AG09309 (cell line): ENCODE measurements around the gene COX17.

Experiments
- DNase-seq: peaks from one replicate; pipeline ENCODE4 v3.0.0-alpha.2; 2010; ENCODE audit warnings: low read depth
- H3K4me3 ChIP-seq: 2 replicates; pipeline ENCODE4 v1.5.1; 2011; ENCODE audit warnings: mild to moderate bottlenecking, low read depth, low read length, moderate library complexity; ENCODE audit not compliant: control insufficient read depth
- TF ChIP-seq, protein P1 (sequence below): IDR thresholded peaks from 2 replicates; pipeline ENCODE4 v1.5.1; 2011; ENCODE audit warnings: mild to moderate bottlenecking, low read depth, low read length, inconsistent platforms; ENCODE audit not compliant: insufficient read depth, control insufficient read depth; ENCODE audit errors: missing control alignments

The COX17 gene

DNA sequence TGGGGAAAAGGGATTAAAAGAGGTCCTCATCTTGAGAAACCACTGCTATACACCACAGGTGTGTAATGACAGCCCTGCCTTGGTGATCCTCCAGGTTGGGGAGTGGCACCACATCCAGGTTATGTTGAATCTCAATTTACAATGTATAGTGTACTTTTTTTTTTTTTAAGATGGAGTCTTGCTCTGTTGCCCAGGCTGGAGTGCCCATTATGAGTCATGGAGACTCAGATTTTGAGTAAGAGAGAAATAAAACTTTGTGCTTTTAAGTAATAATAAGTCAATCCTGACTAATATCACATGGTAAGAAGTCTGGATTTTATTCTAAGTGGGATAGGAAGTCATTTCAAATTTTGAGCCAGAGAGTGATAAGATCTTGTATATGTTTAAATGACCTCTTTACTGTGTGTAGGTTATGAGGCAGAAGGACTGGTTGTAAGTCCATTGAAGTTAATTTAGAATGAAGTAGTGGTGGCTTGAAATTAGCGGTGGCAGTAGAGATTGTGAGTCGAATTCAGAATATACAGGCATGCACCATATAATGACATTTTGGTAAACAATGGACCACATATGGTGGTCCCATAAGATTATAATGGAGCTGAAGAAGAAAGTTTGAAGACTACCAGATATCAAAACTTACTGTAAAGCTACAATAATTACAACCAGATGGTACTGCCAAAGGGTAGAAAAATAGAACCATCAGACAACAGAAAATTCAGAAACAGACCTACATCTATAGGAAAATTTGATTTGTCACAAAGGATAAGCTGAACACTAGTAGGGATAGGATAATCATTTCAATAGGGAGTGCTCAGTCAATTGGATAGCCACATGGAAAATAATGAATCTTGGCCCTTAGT, 37.5 kb downstream of the COX17 start:
- TF ChIP-seq, protein P1, sequence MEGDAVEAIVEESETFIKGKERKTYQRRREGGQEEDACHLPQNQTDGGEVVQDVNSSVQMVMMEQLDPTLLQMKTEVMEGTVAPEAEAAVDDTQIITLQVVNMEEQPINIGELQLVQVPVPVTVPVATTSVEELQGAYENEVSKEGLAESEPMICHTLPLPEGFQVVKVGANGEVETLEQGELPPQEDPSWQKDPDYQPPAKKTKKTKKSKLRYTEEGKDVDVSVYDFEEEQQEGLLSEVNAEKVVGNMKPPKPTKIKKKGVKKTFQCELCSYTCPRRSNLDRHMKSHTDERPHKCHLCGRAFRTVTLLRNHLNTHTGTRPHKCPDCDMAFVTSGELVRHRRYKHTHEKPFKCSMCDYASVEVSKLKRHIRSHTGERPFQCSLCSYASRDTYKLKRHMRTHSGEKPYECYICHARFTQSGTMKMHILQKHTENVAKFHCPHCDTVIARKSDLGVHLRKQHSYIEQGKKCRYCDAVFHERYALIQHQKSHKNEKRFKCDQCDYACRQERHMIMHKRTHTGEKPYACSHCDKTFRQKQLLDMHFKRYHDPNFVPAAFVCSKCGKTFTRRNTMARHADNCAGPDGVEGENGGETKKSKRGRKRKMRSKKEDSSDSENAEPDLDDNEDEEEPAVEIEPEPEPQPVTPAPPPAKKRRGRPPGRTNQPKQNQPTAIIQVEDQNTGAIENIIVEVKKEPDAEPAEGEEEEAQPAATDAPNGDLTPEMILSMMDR = no peak
- no peak overlapping the region for H3K4me3 ChIP-seq
- DNase-seq = no peak

DNA sequence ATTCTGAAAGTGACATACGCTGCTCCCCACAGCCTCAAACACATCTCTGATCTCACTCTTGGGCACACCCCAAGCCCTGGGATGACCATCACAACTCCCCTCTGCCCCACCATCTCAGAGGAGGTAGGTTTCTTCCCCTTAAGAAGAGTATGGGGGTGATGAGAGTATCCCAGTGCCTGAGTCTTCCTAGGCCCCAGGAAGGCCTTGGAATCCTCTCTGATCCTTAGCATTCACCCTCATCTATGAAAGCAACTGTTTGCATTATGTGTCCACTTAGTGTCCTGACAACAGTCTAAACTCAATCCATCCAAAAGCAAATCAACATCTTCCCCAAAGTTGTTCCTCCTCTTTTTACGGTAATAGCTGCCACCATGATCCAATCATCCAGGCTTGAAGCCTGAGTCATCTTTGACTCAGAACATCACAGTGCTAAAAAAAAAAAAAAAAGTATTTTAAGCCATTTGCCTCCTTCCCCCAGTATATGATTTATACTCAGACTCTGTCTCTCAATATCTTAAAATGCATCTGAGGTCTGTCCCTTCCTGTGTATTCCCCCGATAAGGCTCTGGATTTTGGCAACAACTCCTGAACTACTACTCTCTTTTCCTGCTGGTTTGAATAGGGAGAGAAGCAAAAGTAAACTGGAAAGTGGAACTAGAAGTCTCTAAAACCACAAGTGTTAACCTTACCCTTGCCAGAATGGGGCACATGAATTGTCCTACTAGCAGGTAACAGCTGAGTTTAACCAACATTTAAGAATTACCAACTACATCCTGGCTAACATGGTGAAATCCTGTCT, 39.3 kb downstream of the COX17 start:
- peak; percentile 84 for DNase-seq
- no peak overlapping the region for H3K4me3 ChIP-seq
- TF ChIP-seq, protein P1 = no peak

DNA sequence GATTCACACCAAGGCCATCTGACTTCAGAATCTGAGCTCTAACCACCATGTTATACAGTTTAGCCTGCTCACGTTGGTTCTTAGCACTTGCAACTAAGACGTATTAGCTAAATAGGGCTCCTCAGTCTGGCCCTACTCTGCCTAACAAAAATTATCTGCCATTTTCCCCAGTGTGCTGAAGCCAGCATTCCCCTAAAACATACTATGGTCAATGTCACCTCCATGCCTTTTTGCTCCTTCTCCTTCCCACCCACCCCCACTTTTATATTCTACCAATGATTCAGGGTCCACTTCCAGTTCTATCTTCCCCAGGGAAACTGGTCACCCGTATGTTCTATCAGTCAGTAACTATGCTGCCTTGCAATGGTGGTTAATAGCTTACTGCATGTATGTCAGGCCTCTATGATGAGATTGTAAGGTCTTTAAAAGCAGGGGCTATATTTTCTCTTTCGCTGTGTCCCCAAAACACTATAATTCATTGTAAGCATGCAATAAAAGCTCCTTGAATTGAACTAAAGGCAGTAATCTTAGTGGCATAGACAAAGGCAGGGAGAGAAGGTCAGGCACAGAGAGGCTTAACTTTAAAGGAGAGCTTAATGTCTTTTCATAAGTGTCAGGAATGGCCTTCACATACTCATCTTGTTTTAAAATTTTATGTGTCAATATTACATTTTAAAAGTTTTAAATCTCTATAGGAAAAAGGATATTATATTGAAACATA, 40.2 kb downstream of the COX17 start:
- no peak overlapping the region for H3K4me3 ChIP-seq
- DNase-seq = no peak
- TF ChIP-seq, protein P1 = no peak

DNA sequence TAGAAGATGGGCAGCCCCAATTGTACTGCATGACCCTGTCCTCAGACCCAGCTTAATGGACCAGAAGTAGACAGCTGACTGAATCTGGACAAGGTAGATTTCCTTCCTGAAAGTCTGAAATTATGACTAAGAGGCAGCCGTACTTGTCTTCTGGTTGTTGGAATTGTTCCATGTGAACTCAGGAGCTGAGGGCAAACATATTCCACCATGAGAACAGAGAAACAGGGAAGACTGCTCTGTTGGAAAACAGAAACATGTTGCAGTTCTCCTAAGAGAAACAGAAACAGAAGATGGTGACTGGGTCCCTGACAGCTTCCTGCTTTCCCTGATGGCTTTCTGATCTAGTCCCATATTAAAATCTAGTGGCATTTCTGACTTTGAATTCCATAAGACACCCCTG, 41.0 kb downstream of the COX17 start:
- H3K4me3 ChIP-seq = no peak overlapping the region
- TF ChIP-seq, protein P1 = no peak
- DNase-seq = no peak

DNA sequence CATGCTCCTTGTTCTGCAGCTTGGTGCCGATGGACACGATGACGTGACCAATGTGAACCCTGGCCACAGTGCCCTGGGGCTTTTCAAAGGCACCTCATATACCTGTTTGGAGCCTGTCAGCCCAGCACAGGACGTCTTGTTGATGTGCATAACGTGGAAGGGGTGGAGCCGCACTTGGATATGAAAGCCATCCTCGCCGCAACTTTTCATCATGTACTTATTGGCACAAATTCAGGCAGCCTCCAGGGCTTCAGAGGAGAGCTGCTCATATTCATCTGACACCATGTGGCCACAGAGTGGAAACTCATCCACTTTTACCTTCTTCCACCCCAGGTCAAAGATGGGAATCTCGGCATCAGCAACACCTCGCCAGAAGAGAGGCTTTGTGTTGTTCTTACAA, 41.5 kb downstream of the COX17 start:
- H3K4me3 ChIP-seq = no peak overlapping the region
- no peak for DNase-seq
- TF ChIP-seq, protein P1 = no peak

DNA sequence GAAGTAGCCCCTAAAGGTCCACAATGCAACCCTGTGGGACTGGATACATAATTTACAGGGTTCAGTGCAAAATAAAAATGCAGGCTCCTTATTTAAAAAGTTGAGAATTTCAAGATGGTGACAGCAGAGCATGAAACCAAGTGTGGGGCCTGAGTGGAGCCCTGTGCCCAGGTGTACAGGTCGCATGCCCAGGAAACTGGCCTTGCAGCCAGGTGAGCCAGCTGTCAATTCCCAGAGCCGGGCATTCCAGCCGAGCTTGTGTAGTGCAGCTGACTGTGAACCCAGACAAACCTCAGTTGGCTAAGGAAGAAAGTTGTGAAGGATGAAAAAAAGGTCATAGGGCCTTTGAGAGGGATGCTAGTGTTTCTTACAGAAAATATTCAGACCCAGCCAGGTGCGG, 44.4 kb downstream of the COX17 start:
- no peak overlapping the region for H3K4me3 ChIP-seq
- TF ChIP-seq, protein P1 = no peak
- DNase-seq = no peak
